Hepatocyte (in vitro differentiated cells): ENCODE data around the gene RASSF7. TPM values are rescaled to one million over a fixed set of nuclear protein-coding genes. Genes with fewer than 3 reads are reported as not detected.

Experiments
- DNase-seq: peaks from one replicate; pipeline ENCODE4 v3.0.0-alpha.2; 2016; ENCODE audit warnings: low spot score
- H2AFZ ChIP-seq: fragments of 200-600 bp; sonication (generic); 2 replicates; pipeline ENCODE4 v1.6.0; 2016; ENCODE audit warnings: antibody characterized with exemption, mild to moderate bottlenecking
- H3K27ac ChIP-seq: fragments of 200-600 bp; sonication (generic); 2 replicates; pipeline ENCODE4 v1.5.1; 2016; ENCODE audit warnings: mild to moderate bottlenecking
- H3K27me3 ChIP-seq: fragments of 200-600 bp; sonication (generic); 2 replicates; pipeline ENCODE4 v1.6.1; 2016
- H3K36me3 ChIP-seq: fragments of 200-600 bp; sonication (generic); replicated peaks from 2 replicates; pipeline ENCODE4 v1.5.1; 2016; ENCODE audit warnings: low read depth; ENCODE audit not compliant: insufficient read depth
- H3K4me1 ChIP-seq: fragments of 200-600 bp; sonication (generic); 2 replicates; pipeline ENCODE4 v1.5.1; 2016; ENCODE audit warnings: mild to moderate bottlenecking, moderate library complexity; ENCODE audit not compliant: insufficient read depth
- H3K4me2 ChIP-seq: fragments of 200-600 bp; sonication (generic); 2 replicates; pipeline ENCODE4 v1.6.0; 2016
- H3K4me3 ChIP-seq: fragments of 200-600 bp; sonication (generic); 2 replicates; pipeline ENCODE4 v1.5.1; 2016; ENCODE audit warnings: mild to moderate bottlenecking
- H3K79me2 ChIP-seq: fragments of 200-600 bp; sonication (generic); 2 replicates; pipeline ENCODE4 v1.6.0; 2017; ENCODE audit warnings: mild to moderate bottlenecking
- H3K9me2 ChIP-seq: fragments of 200-600 bp; sonication (generic); replicated peaks from 2 replicates; pipeline ENCODE4 v1.6.0; 2017; ENCODE audit warnings: mild to moderate bottlenecking; ENCODE audit not compliant: insufficient read depth
- H3K9me3 ChIP-seq: fragments of 200-600 bp; sonication (generic); 2 replicates; pipeline ENCODE4 v1.5.1; 2016; ENCODE audit warnings: low read depth, mild to moderate bottlenecking
- H4K20me1 ChIP-seq: fragments of 200-600 bp; sonication (generic); 2 replicates; pipeline ENCODE4 v1.6.0; 2016; ENCODE audit warnings: mild to moderate bottlenecking; ENCODE audit not compliant: insufficient read depth, poor library complexity, severe bottlenecking
- CTCF ChIP-seq: fragments of 200-600 bp; sonication (generic); IDR thresholded peaks from 2 replicates; pipeline ENCODE4 v1.5.1; 2016; ENCODE audit warnings: antibody characterized with exemption, mild to moderate bottlenecking; ENCODE audit not compliant: poor library complexity
- EZH2 ChIP-seq: fragments of 200-600 bp; sonication (generic); IDR thresholded peaks from 2 replicates; pipeline ENCODE4 v1.6.1; 2016; ENCODE audit warnings: antibody characterized with exemption, mild to moderate bottlenecking, borderline replicate concordance
- EZH2phosphoT487 ChIP-seq: fragments of 200-600 bp; sonication (generic); IDR thresholded peaks from one replicate; pipeline ENCODE4 v1.6.1; 2018; ENCODE audit warnings: antibody characterized with exemption, mild to moderate bottlenecking, low read depth, moderate library complexity; ENCODE audit not compliant: unreplicated experiment, severe bottlenecking
- WGBS: methylation state at CpG from one replicate; pipeline ENCODE4 v1.1.6; 2016; ENCODE audit warnings: low lambda C conversion rate; ENCODE audit errors: missing lambda C conversion rate; 5-methylcytosine and 5-hydroxymethylcytosine counted together
- polyA plus RNA-seq: library from polyadenylated mRNA; unstranded; fragments of >200 nt; fragmentation: Nextera tagmentation; extraction: Ambion mirVana; gene quantifications from 2 replicates; pipeline ENCODE4 v1.2.1, GENCODE V29; 2016
- total RNA-seq: library from RNA; depleted of rRNA; stranded (reverse); fragments of >200 nt; gene quantifications from 2 replicates; pipeline ENCODE4 v1.2.3, GENCODE V29; 2014

Gene RASSF7
- total and polyA plus RNA-seq, 2 experiments from 2014 or later = 75.8 to 104 TPM

GRCh38 chr11:584287-584686, 23.5 kb downstream of the RASSF7 start:
- Histone ChIP-seq H3K9me3 (no peaks in the 10 kb centered on the region), H2AFZ (no peak overlapping the region), H3K27ac (no peak overlapping the region), H3K79me2 (peaks cover 75% of the 10 kb centered on the region), H3K4me1 (peaks cover 40% of the 10 kb centered on the region), H3K9me2 (no peaks in the 10 kb centered on the region), H3K36me3 (no peaks in the 10 kb centered on the region), H4K20me1 (peaks cover 59% of the 10 kb centered on the region), H3K4me3 (no peak overlapping the region), H3K27me3 (no peaks in the 10 kb centered on the region), H3K4me2 (no peak overlapping the region)
- WGBS = 98% methylated on average over 8 of the region's 10 CpGs
- DNase-seq = no peak
- TF ChIP-seq EZH2 (no peak), EZH2phosphoT487 (no peak), CTCF (no peak)

- TF ChIP-seq EZH2phosphoT487 (no peak), CTCF (no peak), EZH2 (no peak)
- no peaks in the 10 kb centered on the region for H3K36me3 ChIP-seq
- H2AFZ ChIP-seq = no peak overlapping the region
- H3K4me3 ChIP-seq = no peak overlapping the region
- peaks cover 49% of the 10 kb centered on the region for H4K20me1 ChIP-seq
- H3K79me2 ChIP-seq = peaks cover 75% of the 10 kb centered on the region
- no peak for DNase-seq
- H3K4me2 ChIP-seq = no peak overlapping the region
- no peaks in the 10 kb centered on the region for H3K27me3 ChIP-seq
- H3K4me1 ChIP-seq = peaks cover 23% of the 10 kb centered on the region
- no peaks in the 10 kb centered on the region for H3K9me2 ChIP-seq
- no peaks in the 10 kb centered on the region for H3K9me3 ChIP-seq
- 90% methylated on average over 32 of the region's 32 CpGs for WGBS
- peak overlapping the region; percentile 60 for H3K27ac ChIP-seq
Measured at GRCh38 chr11:586376-587316, 25.9 kb downstream of the RASSF7 start.

- Histone ChIP-seq H3K9me2 (no peaks in the 10 kb centered on the region), H3K79me2 (peaks cover 67% of the 10 kb centered on the region), H3K4me1 (peaks cover 23% of the 10 kb centered on the region), H4K20me1 (peaks cover 45% of the 10 kb centered on the region), H3K9me3 (no peaks in the 10 kb centered on the region), H3K36me3 (no peaks in the 10 kb centered on the region), H3K4me3 (no peak overlapping the region), H2AFZ (no peak overlapping the region), H3K27me3 (no peaks in the 10 kb centered on the region), H3K4me2 (no peak overlapping the region), H3K27ac (peak overlapping the region; percentile 60)
- TF ChIP-seq CTCF (no peak), EZH2phosphoT487 (no peak), EZH2 (no peak)
- WGBS = 89% methylated on average over 8 of the region's 8 CpGs
- DNase-seq = no peak
Measured at GRCh38 chr11:587546-587945, 26.8 kb downstream of the RASSF7 start.
